SU-DHL-6 (cell line): Measurements from ENCODE around the gene SUPT20HL1.

Source experiments
- H2AFZ ChIP-seq: fragments of 200-600 bp; sonication (generic); 2 replicates; pipeline ENCODE4 v1.6.1; 2014; ENCODE audit warnings: low read depth, mild to moderate bottlenecking, moderate library complexity, mixed read lengths, antibody characterized with exemption, low read length; ENCODE audit not compliant: severe bottlenecking
- H3F3A ChIP-seq: fragments of 200-600 bp; shearing (Covaris generic); 2 replicates; pipeline ENCODE4 v1.6.0; 2016; ENCODE audit warnings: antibody characterized with exemption, mild to moderate bottlenecking; ENCODE audit not compliant: insufficient read depth
- H3K27ac ChIP-seq: fragments of 200-600 bp; sonication (generic); 2 replicates; pipeline ENCODE4 v1.5.1; 2016; ENCODE audit warnings: low read depth, mild to moderate bottlenecking, low read length, moderate library complexity, mixed read lengths
- H3K27me3 ChIP-seq: fragments of 200-600 bp; sonication (generic), shearing (Covaris generic); 2 replicates; pipeline ENCODE4 v1.6.0; 2014; ENCODE audit warnings: mild to moderate bottlenecking, low read length
- H3K36me3 ChIP-seq: fragments of 200-600 bp; sonication (generic); 2 replicates; pipeline ENCODE4 v1.6.1; 2014; ENCODE audit warnings: mild to moderate bottlenecking, low read length, mixed read lengths
- H3K4me2 ChIP-seq: fragments of 300-600, 200-600 bp; shearing (Covaris generic), sonication (generic); 2 replicates; pipeline ENCODE4 v1.6.0; 2014; ENCODE audit warnings: low read length, low read depth, mild to moderate bottlenecking; ENCODE audit not compliant: poor library complexity, severe bottlenecking
- H3K4me3 ChIP-seq: fragments of 200-600 bp; sonication (generic); 2 replicates; pipeline ENCODE4 v1.5.1; 2014; ENCODE audit warnings: antibody characterized with exemption, low read length, mild to moderate bottlenecking, mixed read lengths; ENCODE audit not compliant: insufficient read depth, poor library complexity, severe bottlenecking
- H3K79me2 ChIP-seq: fragments of 200-600 bp; sonication (generic); 2 replicates; pipeline ENCODE4 v1.6.1; 2014; ENCODE audit warnings: mild to moderate bottlenecking, low read length, moderate library complexity; ENCODE audit not compliant: insufficient read depth
- H3K9ac ChIP-seq: fragments of 200-600 bp; sonication (generic); 2 replicates; pipeline ENCODE4 v1.7.0; 2014; ENCODE audit warnings: mild to moderate bottlenecking, low read length
- H3K9me2 ChIP-seq: fragments of 200-600 bp; sonication (generic); replicated peaks from 2 replicates; pipeline ENCODE4 v1.6.1; 2014; ENCODE audit warnings: low read length; ENCODE audit not compliant: insufficient read depth
- H3K9me3 ChIP-seq: fragments of 200-600 bp; sonication (generic); 2 replicates; pipeline ENCODE4 v1.6.1; 2014; ENCODE audit warnings: low read length, mixed read lengths; ENCODE audit not compliant: insufficient read depth
- H4K20me1 ChIP-seq: fragments of 200-600 bp; sonication (generic); 2 replicates; pipeline ENCODE4 v1.6.1; 2014; ENCODE audit warnings: low read depth, mild to moderate bottlenecking, antibody characterized with exemption, low read length, moderate library complexity, mixed read lengths
- CTCF ChIP-seq: fragments of 200-600 bp; sonication (generic); IDR thresholded peaks from one replicate; pipeline ENCODE4 v1.5.1; 2017; ENCODE audit warnings: antibody characterized with exemption, mild to moderate bottlenecking, low read length, moderate library complexity; ENCODE audit not compliant: insufficient read depth, poor library complexity, severe bottlenecking
- EZH2phosphoT487 ChIP-seq: fragments of 200-600 bp; sonication (generic), shearing (Covaris generic); conservative IDR thresholded peaks from 2 replicates; pipeline ENCODE4 v1.6.1; 2018; ENCODE audit warnings: mild to moderate bottlenecking, antibody characterized with exemption, low read length, moderate library complexity, mixed read lengths

Gene SUPT20HL1

GRCh38 chrX:24372021-24372763 lies 11.8 kb downstream of the SUPT20HL1 start:
- Histone ChIP-seq H3K4me2 (no peak overlapping the region), H3K27me3 (no peaks in the 10 kb centered on the region), H3K9me3 (no peaks in the 10 kb centered on the region), H3K9me2 (no peaks in the 10 kb centered on the region), H3K9ac (no peak overlapping the region), H3K36me3 (no peaks in the 10 kb centered on the region), H2AFZ (no peak overlapping the region), H3F3A (no peaks in the 10 kb centered on the region), H3K4me3 (no peak overlapping the region), H3K79me2 (no peaks in the 10 kb centered on the region), H4K20me1 (no peaks in the 10 kb centered on the region), H3K27ac (no peak overlapping the region)
- TF ChIP-seq CTCF: no peak
- no peak for TF ChIP-seq EZH2phosphoT487

GRCh38 chrX:24375600-24376131 lies 15.2 kb downstream of the SUPT20HL1 start:
- no peak overlapping the region for H3K27ac ChIP-seq
- TF ChIP-seq CTCF: no peak
- no peak for TF ChIP-seq EZH2phosphoT487
- no peaks in the 10 kb centered on the region for H3K9me3 ChIP-seq
- H3F3A ChIP-seq: no peaks in the 10 kb centered on the region
- H4K20me1 ChIP-seq: no peaks in the 10 kb centered on the region
- H3K36me3 ChIP-seq: no peaks in the 10 kb centered on the region
- H3K4me3 ChIP-seq: no peak overlapping the region
- H3K9ac ChIP-seq: no peak overlapping the region
- no peaks in the 10 kb centered on the region for H3K79me2 ChIP-seq
- H3K9me2 ChIP-seq: no peaks in the 10 kb centered on the region
- H2AFZ ChIP-seq: no peak overlapping the region
- H3K4me2 ChIP-seq: no peak overlapping the region
- H3K27me3 ChIP-seq: no peaks in the 10 kb centered on the region

- H3K36me3 ChIP-seq: no peaks in the 10 kb centered on the region
- H4K20me1 ChIP-seq: no peaks in the 10 kb centered on the region
- H3K9ac ChIP-seq: no peak overlapping the region
- no peak overlapping the region for H2AFZ ChIP-seq
- no peak overlapping the region for H3K4me2 ChIP-seq
- H3K79me2 ChIP-seq: no peaks in the 10 kb centered on the region
- H3F3A ChIP-seq: no peaks in the 10 kb centered on the region
- no peak overlapping the region for H3K27ac ChIP-seq
- H3K9me2 ChIP-seq: no peaks in the 10 kb centered on the region
- no peaks in the 10 kb centered on the region for H3K27me3 ChIP-seq
- TF ChIP-seq CTCF (no peak), EZH2phosphoT487 (no peak)
- no peak overlapping the region for H3K4me3 ChIP-seq
- H3K9me3 ChIP-seq: no peaks in the 10 kb centered on the region
Observed at GRCh38 chrX:24376403-24376802, 16.0 kb downstream of the SUPT20HL1 start.
